SK-N-SH treated with all-trans-retinoic acid at 6 μM for 48 hours (cell line): ENCODE results near the gene NFU1.

ENCODE experiments used
- CREB5 ChIP-seq: fragments of 250-450 bp; sonication (Bioruptor Pico); IDR thresholded peaks from 2 replicates; pipeline ENCODE4 v1.5.1; 2020; ENCODE audit warnings: low read depth, mild to moderate bottlenecking, moderate library complexity
- TCF4 ChIP-seq: fragments of 250-450 bp; sonication (Bioruptor Pico); IDR thresholded peaks from 2 replicates; pipeline ENCODE4 v1.8.0; 2021; ENCODE audit warnings: mild to moderate bottlenecking, moderate library complexity, borderline replicate concordance
- ZNF70 ChIP-seq: fragments of 450-650 bp; formaldehyde crosslinking; IDR thresholded peaks from 2 replicates; pipeline ENCODE4 v1.5.0; 2020; ENCODE audit warnings: mild to moderate bottlenecking, moderate library complexity

DNA sequence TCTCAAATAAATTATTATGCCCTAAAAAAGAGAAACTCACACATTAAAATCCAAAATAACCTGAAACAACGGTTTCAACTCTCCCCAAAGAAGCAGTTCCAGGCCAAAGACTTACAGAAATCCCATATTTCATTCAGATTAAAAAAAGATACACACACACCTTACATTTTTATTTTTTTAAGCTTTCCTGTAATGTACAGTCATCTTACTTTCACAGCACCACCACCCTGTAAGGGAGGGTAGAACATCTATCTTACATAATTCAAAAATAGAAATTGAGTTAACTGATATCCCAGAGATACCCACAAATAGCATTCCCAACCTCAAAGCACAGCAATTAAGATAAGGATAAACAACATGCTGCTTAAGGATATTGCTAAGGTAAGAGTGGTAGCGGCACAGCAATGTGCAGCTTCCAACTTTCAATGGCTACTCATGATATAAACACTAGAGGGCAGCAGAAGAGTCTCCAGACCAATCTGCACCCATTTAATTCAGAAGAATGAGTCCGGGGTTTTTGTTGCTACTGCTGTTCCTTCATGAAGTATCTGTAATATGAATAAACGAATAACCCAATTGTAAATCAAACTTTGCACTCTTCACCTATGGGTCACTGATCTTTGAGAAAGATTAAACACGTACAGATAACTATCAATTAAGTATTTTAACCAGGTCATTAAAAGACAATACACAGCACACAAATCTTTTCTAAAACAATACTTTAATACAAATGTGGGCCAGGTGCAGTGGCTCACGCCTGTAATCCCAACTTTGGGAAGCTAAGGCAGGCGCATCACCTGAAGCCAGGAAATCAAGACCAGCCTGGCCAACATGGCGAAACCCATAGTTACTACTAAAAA is 61.5 kb downstream of the NFU1 start:
- TF ChIP-seq CREB5 (CRISPR knock-in tag) = no peak
- no peak for TF ChIP-seq TCF4 (CRISPR knock-in tag)
- no peak for TF ChIP-seq ZNF70 (CRISPR knock-in tag)
